ENCODE measurements around the gene AACS. TPM values are rescaled to one million over a fixed set of nuclear protein-coding genes. Genes with fewer than 3 reads are reported as not detected.

The AACS gene
- total and polyA plus RNA-seq, 2 of the 13 experiments (the other 11 are each of a cell fraction or from before 2014, with no cell fraction given) = 23.3 to 28.8 TPM

DNA sequence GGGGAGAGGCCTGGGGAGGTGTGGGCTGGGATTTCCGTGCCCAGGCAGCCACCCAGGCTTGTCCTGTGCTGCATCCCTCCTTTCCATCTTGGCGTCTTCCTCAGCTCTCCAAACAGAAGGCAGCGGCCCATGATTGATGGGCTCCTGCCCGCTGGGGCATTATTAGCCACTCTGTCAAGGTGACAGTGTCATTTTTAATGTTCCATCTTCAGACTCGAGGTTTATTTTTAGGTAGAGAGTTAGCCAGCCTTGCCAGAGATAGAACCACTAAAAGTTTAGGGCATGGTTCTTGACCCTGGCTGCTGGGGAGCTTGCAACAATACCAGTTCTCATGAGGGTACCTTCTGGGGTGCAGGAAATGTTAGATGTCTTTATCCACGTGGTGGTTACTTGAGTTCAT, 90.1 kb downstream of the AACS start:
- peaks cover 0 to 18% of the 10 kb centered on the region in 2 experiments; a peak in 2 of 5 replicates for H3K27me3 ChIP-seq (ENCODE audit: control insufficient read depth in 1 of 2, insufficient read depth in 2 of 2, low read length in 2 of 2)
- no TSS peak for BruUV-seq (replicated peaks)
- no peaks in the 10 kb centered on the region for H3K36me3 ChIP-seq (replicated peaks in 1 of 2; ENCODE audit: control insufficient read depth in 1 of 2, insufficient read depth in 2 of 2, low read length in 2 of 2)
- CTCF ChIA-PET (ENCODE audit: low intra/inter-chr PET ratio, low total read pairs) = no interaction called here
- peaks cover 6% of the 10 kb centered on the region; the same call in 1 of the 2 replicates for H3K4me1 ChIP-seq (ENCODE audit: insufficient read depth, low read length)
- H3K27ac ChIP-seq (ENCODE audit: extremely low read length, insufficient read depth, low read length) = no peak overlapping the region
- no peaks in the 10 kb centered on the region for H3K79me2 ChIP-seq (ENCODE audit: insufficient read depth, low read length)
- TF ChIP-seq HMG20B (CRISPR knock-in tag; conservative IDR thresholded peaks at IDR 0.05) (no peak), PBX2 (CRISPR knock-in tag; IDR thresholded peaks at IDR 0.05) (no peak), ZNF501 (CRISPR knock-in tag; IDR thresholded peaks at IDR 0.05) (no peak), ZNF766 (CRISPR knock-in tag; IDR thresholded peaks at IDR 0.05; ENCODE audit: borderline replicate concordance) (no peak), LCORL (IDR thresholded peaks at IDR 0.05) (no peak), LCORL (CRISPR knock-in tag; IDR thresholded peaks at IDR 0.05) (no peak)
- in situ Hi-C loops (cut with HindIII; ENCODE audit: extremely low pct_ligation_motif_present, low pct_unique_long_range_greater_than_20kb) = no loop called here
- H3K4me2 ChIP-seq (ENCODE audit: low read depth, low read length) = no peak overlapping the region
- H2AFZ ChIP-seq (ENCODE audit: low read length) = no peak overlapping the region
- POLR2A ChIA-PET = no interaction called here
- intact Hi-C loops (cut with micrococcal nuclease; ENCODE audit: unreplicated experiment) = no loop called here
- no peak overlapping the region for H3K4me3 ChIP-seq (replicated peaks in 1 of 3; ENCODE audit: insufficient read depth in 1 of 3, low read depth in 2 of 3, low read length in 3 of 3)
- ATAC-seq = no peak
- 11% methylated on average over 6 of the region's 6 CpGs for WGBS (ENCODE audit: low lambda C conversion rate)
- DNase-seq (ENCODE audit: low spot score) = no peak
- H3K9me3 ChIP-seq (ENCODE audit: low read length) = no peaks in the 10 kb centered on the region
- FAIRE-seq = no peak
- no peak overlapping the region for H3K9ac ChIP-seq (ENCODE audit: insufficient read depth, low read depth, low read length)
- no peaks in the 10 kb centered on the region for H4K20me1 ChIP-seq (ENCODE audit: insufficient read depth, low read length)

DNA sequence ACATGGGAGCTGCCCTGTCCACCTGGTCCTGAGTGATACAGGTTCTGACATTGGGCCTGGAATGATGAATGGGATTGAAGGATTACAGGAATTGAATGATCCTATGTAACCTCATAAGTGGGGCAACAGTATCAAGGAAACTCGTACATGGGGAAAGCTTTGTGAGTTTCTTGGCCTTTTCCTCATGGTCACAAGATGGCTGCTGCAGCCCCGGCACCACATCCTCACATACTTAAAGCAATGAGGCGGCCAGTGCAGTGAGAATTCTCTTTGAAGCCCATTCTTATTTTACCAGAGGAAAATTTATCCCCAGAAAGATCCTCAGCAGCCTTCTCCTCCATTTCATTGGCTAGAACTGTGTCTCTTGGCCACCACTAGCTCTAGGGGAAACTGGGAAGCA, 91.9 kb downstream of the AACS start:
- no peaks in the 10 kb centered on the region for H3K36me3 ChIP-seq (replicated peaks in 1 of 2; ENCODE audit: control insufficient read depth in 1 of 2, insufficient read depth in 2 of 2, low read length in 2 of 2)
- FAIRE-seq = no peak
- no peak overlapping the region for H3K27ac ChIP-seq (ENCODE audit: extremely low read length, insufficient read depth, low read length)
- no peak for TF ChIP-seq ZNF775 (CRISPR knock-in tag; IDR thresholded peaks at IDR 0.05; ENCODE audit: borderline replicate concordance)
- no peak for TF ChIP-seq MXD1 (CRISPR knock-in tag; IDR thresholded peaks at IDR 0.05)
- no peak for TF ChIP-seq ELF4 (CRISPR knock-in tag; IDR thresholded peaks at IDR 0.05; ENCODE audit: borderline replicate concordance)
- ChIA-PET CTCF (ENCODE audit: low intra/inter-chr PET ratio, low total read pairs) (no interaction called here), POLR2A (no interaction called here)
- H3K4me1 ChIP-seq (ENCODE audit: insufficient read depth, low read length) = no peaks in the 10 kb centered on the region
- intact Hi-C loops (cut with micrococcal nuclease; ENCODE audit: unreplicated experiment) = no loop called here
- H3K9ac ChIP-seq (ENCODE audit: insufficient read depth, low read depth, low read length) = no peak overlapping the region
- H4K20me1 ChIP-seq (ENCODE audit: insufficient read depth, low read length) = no peaks in the 10 kb centered on the region
- no peak overlapping the region for H3K4me3 ChIP-seq (replicated peaks in 1 of 3; ENCODE audit: insufficient read depth in 1 of 3, low read depth in 2 of 3, low read length in 3 of 3)
- no peak for DNase-seq (ENCODE audit: low spot score)
- BruUV-seq (replicated peaks) = no TSS peak
- no peaks in the 10 kb centered on the region for H3K9me3 ChIP-seq (ENCODE audit: low read length)
- ATAC-seq = no peak
- H3K27me3 ChIP-seq (ENCODE audit: control insufficient read depth in 1 of 2, insufficient read depth in 2 of 2, low read length in 2 of 2) = peaks cover 0 to 19% of the 10 kb centered on the region in 2 experiments; a peak in 2 of 5 replicates
- in situ Hi-C loops (cut with HindIII; ENCODE audit: extremely low pct_ligation_motif_present, low pct_unique_long_range_greater_than_20kb) = no loop called here
- no peak overlapping the region for H3K4me2 ChIP-seq (ENCODE audit: low read depth, low read length)
- 33% methylated on average over 3 of the region's 3 CpGs for WGBS (ENCODE audit: low lambda C conversion rate)
- no peaks in the 10 kb centered on the region for H3K79me2 ChIP-seq (ENCODE audit: insufficient read depth, low read length)
- no peak overlapping the region for H2AFZ ChIP-seq (ENCODE audit: low read length)
